Measurements from ENCODE around the gene PEDS1. TPM values are rescaled to one million over a fixed set of nuclear protein-coding genes. Genes with fewer than 3 reads are reported as not detected.

Gene PEDS1
- total and polyA plus RNA-seq, 2 of the 13 experiments (the other 11 are each of a cell fraction or from before 2014, with no cell fraction given) = 30.5 to 93.9 TPM

DNA sequence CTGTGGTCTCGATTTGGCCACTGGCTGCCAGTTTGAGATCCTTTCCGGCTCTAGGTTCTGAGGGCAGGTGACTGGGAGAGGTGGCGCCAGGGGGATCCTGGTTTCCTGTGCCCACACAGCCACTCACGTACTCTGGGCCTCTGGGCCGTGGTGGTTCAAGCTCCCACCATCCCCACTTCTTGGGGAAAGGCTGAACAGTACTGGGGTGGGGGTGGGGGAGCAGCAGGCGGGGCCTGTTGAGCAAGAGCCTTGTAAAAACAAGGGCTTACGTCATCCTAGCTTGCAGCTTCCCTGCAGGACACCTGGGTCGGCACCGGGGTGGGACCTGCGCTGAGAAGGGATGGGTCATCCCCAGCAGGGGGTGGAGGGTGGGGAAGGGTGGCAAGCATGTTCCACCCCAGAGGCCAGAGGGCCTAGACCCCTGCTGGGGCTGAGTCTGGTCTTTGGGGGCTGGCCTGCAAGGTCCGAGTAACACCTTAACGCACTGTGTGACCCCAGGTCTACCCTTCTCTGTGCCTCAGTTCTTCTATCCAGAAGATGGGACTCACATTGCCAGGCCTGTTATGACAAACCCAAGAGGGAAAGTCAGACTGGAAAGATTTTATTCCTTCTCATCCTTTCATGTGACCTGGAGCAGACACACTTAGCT is 34.0 kb upstream of the PEDS1 start (continued):
- TF ChIP-seq ZNF891 (CRISPR knock-in tag; IDR thresholded peaks at IDR 0.05) (no peak), PRPF4 (IDR thresholded peaks at IDR 0.05; ENCODE audit: low read depth, low read length, poor library complexity, severe bottlenecking) (peak; percentile 91), ZNF619 (CRISPR knock-in tag; IDR thresholded peaks at IDR 0.05) (peak; percentile 81), SP2 (CRISPR knock-in tag; IDR thresholded peaks at IDR 0.05) (no peak), TFDP1 (CRISPR knock-in tag; IDR thresholded peaks at IDR 0.05; ENCODE audit: borderline replicate concordance) (no peak; the same call in 1 of the 2 replicates), POLR2A (IDR thresholded peaks at IDR 0.05; ENCODE audit: insufficient read depth in 1 of 2, low read depth in 2 of 2, low read length in 2 of 2) (peak in 1 of 2 experiments; percentile 43; a peak in 2 of 4 replicates), HBP1 (CRISPR knock-in tag; IDR thresholded peaks at IDR 0.05; ENCODE audit: low read depth) (no peak), SKIL (CRISPR knock-in tag; IDR thresholded peaks at IDR 0.05; ENCODE audit: borderline replicate concordance) (no peak), TIGD3 (CRISPR knock-in tag; IDR thresholded peaks at IDR 0.05; ENCODE audit: borderline replicate concordance) (no peak)
- TF ChIP-seq, protein P1, sequence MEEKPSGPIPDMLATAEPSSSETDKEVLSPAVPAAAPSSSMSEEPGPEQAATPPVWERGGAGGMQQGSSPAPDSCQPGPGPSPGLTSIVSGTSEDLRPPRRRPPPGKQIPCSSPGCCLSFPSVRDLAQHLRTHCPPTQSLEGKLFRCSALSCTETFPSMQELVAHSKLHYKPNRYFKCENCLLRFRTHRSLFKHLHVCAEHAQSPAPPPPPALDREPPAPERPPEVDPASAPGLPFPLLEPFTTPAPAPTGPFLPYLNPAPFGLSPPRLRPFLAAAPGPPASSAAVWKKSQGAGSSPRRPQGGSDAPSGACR (CRISPR knock-in tag; IDR thresholded peaks at IDR 0.05) = 0 out of 2 replicates have a peak, but pooled peaks have one; percentile 57
- TF ChIP-seq, protein P2, sequence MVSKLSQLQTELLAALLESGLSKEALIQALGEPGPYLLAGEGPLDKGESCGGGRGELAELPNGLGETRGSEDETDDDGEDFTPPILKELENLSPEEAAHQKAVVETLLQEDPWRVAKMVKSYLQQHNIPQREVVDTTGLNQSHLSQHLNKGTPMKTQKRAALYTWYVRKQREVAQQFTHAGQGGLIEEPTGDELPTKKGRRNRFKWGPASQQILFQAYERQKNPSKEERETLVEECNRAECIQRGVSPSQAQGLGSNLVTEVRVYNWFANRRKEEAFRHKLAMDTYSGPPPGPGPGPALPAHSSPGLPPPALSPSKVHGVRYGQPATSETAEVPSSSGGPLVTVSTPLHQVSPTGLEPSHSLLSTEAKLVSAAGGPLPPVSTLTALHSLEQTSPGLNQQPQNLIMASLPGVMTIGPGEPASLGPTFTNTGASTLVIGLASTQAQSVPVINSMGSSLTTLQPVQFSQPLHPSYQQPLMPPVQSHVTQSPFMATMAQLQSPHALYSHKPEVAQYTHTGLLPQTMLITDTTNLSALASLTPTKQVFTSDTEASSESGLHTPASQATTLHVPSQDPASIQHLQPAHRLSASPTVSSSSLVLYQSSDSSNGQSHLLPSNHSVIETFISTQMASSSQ (IDR thresholded peaks at IDR 0.05; ENCODE audit: low read depth) = no peak
- TF ChIP-seq, protein P2 (CRISPR knock-in tag; IDR thresholded peaks at IDR 0.05; ENCODE audit: borderline replicate concordance) = no peak; the same call in 1 of the 2 replicates

Measured in HepG2 (cell line).